Measurements from ENCODE around the gene C21orf91.

Gene C21orf91

DNA sequence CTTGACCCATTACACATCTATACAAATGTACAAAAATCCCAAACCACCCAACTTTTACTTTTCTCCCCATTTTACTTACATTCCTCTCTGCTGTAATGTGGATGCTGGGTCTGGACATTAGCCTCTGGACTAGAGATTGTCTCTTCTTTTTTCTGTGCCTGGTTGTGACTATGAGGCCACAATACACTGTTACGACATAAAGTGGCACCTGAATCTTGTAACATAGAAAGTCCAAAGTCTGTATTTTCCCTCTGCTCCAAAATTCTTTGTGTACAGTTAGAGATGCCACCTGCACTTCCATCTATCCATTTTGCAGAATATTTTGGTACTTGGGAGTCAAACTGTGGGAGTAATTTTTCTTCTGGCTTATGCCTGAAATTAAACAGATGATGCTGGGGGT is 22.7 kb downstream of the C21orf91 start:
- DNase-seq: no peak

DNA sequence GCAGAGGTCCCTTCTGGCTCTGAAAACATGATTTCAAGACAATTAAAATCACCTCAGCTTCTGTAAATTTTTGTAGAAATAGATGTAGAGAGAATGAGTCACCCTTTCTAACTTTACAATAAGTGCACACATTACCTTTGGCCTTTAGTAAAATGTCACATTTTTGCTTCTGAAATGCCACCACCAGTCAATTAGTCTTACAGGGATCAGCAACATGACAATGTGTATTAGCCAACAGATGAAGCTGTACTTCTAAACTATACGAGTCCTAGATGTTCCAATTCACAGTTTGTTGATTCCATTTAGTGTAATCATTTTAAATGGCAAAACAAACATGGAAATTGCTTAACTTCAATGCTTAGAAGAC is 23.1 kb downstream of the C21orf91 start:
- DNase-seq: no peak

DNA sequence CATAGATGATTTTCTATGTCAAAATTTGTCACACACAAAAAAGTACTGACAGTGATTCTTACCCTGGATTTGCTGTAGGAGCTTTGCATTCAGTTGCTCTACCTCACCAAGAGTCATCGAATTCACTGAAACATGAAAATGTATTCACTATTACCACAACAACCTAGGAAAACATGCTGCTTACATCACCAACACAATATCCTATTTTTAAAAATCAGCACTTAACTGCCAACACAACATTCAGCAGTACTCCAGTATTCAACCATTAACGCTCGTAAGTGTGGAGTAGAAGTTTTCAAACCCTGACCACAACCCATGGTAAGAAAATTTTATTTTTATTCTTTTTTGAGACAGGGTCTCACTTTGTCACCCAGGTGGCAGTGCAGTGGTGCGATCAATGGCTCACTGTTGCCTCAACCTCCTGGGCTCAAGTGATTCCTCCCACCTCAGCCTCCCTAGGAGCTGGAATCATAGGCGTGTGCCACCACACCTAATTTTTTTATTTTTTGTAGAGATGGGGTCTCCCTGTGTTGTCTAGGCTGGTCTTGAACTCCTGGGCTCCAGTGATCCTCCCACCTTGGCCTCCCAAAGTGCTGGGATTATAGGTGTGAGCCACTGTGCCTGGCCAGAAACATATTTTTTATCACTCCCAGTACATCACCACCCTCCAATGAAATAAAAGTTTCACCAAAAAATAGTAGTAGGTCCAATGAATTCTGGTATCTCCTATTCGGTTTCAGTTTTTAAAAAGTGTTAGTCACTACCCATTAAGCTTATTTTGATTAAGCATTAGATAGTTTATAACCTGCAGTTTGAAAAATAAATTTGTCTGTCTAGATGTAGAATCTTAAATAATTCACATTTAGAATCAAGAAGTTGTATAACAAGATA is 23.8 kb downstream of the C21orf91 start:
- no peak for DNase-seq

DNA sequence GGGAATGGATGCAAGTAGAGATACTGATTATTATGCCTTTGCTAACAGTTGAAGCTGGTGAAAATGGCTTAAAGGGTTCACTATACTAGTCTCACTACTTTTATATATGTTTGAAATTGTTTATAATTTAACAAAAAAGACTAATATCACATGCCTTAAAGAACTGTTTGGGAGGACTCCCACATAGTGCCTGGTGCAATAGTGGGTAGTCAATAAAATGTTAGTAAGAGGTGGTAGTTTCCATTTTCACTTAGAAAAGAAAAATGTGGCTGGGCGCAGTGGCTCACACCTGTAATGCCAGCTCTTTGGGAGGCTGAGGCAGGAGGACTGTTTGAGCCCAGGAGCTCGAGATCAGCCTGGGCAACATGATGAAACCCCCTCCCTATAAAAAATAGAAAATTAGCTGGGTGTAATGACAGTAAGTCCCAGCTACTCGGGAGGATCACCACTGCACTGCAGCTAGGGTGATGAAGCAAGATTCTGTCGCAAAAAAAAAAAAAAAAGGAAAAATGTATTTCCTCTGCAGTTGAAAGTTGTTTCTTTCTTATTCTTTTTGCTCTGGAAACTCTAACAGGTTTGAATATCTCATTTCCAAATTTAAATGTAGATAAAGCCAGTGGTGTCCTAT is 24.5 kb downstream of the C21orf91 start:
- no peak for DNase-seq

DNA sequence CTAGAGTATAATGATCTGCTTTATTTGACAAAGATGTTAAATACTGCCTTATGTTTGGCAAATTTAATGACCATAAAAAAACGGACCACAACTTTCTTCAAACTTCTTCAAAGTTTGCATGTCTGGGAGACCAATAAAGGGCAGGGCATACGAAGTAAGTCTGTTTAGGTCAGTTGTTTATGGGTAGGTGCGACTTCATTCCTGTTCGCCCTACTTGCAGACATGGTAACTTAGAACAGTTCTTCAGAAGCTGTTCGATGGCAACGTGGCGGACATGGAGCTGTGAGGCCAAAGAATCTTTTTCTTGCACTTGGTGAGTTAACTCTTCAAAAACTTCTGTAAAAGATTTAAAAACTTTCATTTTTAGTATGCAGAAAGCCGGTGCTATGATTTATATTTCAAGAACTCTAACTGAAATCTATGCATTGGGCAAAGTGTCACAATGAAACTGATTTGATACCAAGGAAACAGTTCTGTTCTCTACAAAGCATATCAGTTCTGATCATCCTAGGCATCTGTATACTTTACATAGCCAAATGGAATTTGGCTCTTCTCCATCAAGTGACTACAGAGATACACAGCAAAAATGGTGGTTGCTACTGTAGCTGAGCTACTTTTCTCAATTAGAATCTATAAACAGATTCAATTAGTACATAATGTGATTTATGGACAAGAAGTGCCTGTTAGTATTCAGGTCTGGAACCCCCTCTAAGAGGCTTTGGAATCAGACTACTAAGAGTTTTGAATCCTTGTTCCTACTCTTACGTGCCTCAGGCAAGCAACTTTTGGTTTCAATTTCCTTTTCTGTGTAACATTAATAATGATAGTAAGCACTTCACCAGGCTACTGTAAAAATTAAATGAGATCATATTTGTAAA is 25.7 kb downstream of the C21orf91 start:
- DNase-seq: no peak

DNA sequence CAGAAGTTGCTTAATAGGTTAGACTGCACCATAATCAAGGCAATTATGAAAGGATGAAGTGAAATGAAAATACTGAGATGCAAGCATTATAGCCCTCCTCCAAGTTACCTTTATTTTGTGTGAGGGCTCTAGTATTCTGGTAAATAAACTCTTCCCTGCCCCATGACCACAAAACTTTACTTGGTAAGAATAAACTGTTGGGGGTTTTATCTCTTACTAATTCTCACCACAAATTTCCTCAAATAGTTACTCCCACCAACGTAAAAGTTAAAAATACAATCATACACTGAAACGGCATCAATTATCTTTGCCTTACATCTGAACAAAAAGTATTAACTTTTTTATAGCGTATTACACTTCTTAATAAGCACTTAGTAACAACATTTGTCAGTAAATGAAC is 29.5 kb downstream of the C21orf91 start:
- DNase-seq: no peak

DNA sequence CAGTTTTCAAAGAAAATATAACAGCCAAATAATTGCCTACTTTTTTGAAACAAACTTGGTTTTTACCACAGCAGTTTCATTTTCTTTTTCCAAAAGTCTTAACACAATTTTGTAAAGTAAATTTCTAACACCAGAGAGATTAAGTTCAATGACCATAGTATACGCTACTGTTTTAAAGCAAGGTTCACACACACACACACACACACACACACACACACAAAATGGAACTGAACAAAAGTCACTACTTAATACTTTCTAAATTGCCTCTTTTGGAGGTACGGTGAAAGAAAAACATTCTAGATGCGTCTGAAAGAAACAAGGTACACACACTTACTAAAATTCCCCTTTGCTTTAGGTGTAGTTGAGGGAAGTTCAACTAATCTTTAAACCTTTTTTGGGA is 30.1 kb downstream of the C21orf91 start:
- no peak for DNase-seq

DNA sequence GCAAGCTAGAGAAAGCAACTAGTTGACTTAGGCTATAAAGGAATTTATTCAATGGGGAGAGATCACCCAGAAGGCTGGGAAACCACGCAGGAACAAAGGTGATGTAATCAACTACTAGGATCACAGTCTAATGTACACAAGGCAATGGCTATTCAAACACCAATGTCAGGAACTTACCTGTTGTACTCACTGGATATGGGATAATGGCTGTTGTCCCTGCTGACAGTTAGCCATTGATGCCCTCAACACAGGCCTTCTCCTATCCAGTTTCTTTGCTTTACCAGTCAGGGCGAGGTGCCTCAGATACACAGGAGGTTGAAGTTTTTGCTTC is 32.3 kb downstream of the C21orf91 start:
- no peak for DNase-seq

DNA sequence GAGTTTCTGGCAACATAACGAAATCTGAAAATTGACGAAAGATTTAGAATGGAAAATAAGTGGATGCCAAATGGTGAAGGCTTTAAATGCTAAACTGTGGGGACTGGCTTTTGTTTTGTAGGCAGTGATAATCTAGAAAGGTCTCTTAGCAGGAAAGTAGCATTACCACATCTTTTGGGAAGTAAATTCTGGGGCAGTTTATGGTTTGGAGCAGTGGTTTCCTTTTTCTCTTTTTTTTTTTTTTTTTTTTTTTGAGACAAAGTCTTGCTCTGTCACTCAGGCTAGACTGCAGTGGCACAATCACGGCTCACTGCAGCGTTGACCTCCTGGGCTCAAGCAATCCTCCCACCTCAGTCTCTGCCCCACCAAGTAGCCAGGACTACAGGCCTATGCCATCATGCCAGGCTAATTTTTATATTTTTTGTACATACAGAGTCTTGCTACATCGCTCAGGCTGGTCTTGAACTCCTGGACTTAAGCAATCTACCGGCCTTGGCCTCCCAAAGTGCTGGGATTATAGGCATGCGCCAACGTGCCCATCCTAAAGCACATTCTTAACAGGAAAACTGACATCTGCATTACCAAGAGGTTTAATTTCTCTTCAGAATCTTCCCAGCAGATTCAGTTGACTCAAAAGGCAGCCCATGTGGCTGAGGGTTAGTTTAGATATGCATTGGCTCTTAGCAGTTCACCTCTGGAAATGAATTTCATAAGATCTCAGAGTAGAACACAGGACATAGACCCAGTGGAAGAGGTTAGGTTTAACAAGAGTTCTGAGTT is 32.9 kb downstream of the C21orf91 start:
- DNase-seq: no peak

DNA sequence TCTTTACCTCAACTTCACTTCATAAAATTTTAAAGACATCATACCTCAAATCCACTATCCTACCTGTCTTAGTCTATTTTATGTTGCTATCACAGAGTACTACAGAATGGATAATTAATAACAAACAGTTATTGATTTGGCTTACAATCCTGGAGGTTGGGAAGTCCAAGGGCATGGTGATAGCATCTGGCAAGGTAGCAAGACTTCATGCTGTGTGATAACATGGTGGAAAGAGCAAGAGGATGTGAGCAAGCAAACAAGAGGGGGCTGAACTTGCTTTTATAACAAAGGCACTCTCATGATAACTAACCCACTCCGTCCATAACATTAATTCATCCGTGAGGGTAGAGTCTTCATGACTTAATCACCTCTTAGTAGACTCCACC is 33.8 kb downstream of the C21orf91 start:
- DNase-seq: no peak

DNA sequence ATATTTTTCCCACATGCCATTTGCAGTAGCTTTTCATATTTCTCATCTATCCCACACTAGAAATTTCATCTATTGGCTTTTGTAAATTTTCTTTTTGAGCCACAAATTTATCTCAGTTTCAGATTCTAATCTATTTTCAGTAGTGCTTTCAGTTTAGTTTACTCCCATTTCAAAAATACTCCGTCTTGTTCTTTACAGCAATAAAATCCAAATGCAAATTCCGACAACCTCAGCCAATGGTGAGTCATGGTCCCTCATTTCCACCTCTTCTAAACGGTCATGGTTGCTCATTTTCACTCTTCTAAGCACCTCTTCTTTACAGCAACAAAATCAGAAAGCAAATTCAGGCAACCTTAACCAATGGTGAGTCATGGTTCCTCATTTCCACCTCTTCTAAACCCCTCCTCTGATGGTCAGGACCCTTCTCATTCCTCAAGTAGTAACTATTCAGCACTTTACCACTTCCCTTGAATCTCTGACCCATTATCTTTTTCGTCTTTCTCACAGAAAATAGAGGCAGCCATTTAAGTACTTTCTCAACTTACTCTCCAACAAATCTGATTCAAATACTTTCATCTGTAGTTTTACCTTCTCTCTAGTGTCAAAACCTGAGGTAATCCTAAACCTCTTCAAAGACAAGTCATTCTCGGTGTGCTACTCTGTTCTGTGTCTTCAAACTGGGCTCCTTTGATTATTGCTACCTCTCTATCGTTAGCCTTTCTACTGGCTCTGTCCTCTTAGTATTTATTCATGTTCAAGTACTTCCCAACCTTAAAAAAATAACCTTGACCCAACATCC is 34.4 kb downstream of the C21orf91 start:
- DNase-seq: peak in 1 of 2 experiments; percentile 34

DNA sequence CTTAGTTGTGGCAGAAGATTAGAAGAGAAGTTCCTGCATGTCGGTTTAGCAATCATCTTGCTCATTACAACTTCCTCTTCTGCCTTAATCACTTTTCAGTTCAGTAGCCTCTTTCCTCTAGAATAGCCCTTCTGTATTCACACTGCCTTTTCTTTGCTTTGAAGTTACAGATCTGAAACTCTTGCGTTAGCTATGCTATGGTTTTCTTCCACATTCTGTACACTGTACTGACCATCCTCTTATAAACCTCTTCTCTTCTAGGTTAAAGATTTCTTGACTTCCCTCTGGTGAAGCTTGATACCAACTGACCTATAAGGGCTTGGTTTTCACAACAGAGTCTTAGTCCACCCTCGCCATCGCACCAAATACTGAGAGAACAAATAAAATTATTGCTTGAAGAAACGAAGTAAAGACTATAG is 35.0 kb downstream of the C21orf91 start:
- no peak for DNase-seq

DNA sequence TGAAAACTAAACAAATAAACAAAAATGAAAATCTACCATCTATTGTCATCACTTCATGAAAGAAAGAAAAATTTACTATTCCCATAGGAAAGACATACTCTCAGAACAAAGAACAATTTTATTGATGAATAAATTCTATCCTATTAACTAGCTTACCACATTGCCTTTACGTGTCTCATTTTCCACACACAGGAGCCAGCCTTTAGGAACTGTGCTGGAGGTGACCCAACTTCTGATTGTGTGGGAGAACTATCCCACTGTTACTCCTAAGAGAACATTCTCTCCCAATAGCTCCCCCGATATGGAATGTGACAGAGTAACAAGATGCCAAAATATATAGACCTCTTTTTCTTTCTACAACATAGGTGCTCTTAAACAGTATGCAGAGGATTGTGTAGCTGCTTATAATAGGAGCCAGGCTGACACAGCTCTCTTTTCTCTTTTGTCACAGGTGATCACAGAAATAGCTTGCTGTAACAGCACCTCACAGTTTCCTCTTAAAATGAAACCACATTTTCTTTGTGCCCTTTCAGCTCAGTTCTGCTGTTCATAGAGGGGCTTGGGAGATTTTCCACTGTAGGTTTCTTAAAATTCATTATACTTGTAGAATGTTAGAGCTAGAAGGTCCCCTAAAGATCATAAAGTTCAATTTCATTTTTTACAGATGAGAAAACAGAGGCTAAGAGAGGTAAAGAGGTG is 35.5 kb downstream of the C21orf91 start:
- peak in 1 of 2 experiments; percentile 32 for DNase-seq

DNA sequence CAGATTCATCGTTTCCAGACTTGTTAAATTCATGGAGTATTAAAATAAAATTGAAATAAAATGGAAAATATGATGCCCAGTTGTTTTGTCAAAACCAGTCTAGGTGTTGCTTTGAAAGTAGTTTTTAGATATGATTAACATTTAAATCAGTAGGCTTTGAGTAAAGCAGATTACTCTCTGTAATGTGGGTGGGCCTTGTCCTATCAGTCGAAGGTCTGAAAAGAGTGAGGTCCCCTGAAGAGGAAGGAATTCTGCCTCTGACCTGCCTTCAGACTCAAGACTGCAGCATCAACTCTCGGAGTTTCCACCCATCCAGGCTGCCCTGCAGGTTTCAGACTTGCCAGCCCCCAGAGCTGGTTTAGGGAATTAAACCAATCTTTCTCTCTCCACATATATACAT is 36.2 kb downstream of the C21orf91 start:
- no peak for DNase-seq

DNA sequence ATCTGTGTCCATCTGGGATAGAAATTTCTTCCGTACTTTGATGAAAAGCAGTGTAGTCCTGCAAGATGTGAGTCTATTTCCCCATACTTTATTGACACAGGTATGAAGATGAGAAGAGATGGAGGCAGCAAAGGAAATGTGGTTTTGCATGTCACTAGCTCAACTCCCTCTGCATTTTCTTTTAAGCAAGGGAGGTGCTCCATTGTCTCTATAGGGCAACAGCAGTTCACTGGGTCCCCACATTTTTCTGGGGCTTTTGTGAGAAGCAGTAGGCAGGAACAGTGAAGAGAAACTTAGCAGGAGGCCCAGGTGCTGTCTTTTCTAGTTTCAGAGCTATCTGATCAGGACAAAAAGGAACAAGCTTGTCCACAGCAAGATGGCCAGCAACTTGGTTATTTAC is 37.1 kb downstream of the C21orf91 start:
- DNase-seq: no peak

DNA sequence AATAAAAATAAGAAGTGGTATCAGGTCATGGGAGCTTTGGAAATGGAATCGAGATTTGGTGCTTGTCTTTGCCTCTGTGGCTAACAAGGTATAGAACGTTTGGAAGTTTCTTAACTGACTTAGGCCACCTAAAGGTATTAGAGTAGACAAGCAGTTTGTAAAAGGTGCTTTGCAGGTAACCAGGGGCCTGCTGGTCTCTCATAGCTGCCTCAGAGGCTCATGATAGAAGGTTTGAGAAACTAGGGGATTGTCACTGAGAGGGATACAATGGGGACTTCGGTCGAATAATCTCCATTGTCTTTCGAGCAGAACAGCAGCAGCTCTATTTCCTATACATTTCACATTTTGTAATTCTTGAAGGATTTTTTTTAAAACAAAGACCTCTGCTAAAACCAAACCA is 37.6 kb downstream of the C21orf91 start:
- no peak for DNase-seq

DNA sequence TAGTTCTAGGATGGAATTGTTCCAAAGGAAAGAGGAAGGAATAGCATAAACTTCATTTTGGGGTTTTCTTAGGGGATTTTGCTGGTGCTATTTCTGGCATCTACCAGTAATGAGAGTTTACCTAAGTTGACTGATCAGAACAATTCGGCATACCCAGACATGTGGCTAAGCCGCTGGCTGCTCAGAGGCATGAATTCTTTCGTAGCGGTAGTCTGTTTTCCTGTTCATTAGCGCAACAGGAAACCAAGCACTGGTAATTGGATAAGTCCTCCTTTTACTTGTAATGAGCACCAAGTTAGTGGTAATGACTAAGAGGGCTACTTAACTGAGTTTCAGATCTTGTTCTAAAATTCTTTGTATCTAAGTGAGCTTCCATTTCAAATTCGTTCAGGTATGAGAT is 38.6 kb downstream of the C21orf91 start:
- DNase-seq: peak in 1 of 2 experiments; percentile 36

DNA sequence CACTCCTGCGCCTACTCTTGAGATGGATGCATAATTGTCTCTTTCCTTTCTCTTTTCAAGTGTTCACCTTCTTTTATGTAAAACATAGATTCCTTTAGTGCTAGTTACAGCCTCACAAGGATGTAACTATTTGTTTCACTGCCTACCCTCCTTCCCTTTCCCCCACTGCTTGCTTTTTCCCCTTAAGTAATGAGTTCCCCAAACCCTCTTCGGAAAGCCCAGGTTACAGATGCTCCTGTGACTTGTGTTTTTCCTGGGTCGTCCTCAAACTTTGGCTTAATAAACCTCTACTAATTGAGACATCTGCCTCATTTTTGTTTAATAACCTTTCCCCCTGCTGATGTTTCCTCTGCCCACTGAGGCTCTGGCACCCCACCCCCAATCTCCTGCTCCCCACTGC is 39.2 kb downstream of the C21orf91 start:
- no peak for DNase-seq

DNA sequence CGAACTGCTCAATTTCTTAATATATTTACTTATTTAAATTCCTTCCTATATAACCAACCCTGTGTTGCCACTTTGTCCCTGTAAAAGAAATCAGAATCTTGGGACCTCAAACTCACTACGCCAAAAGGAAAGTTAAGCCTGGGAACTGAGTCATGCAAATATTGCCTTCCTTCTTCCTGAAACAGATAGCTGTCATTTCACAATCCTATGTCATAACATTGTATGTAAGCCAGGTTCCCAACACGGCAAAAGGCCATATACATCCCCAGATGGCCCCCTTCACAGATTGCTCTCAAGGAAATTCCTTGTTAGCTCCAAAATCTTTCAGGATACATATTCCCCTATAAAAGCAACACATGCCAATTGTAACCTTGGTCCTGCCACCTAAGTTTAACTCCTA is 39.7 kb downstream of the C21orf91 start:
- no peak for DNase-seq

DNA sequence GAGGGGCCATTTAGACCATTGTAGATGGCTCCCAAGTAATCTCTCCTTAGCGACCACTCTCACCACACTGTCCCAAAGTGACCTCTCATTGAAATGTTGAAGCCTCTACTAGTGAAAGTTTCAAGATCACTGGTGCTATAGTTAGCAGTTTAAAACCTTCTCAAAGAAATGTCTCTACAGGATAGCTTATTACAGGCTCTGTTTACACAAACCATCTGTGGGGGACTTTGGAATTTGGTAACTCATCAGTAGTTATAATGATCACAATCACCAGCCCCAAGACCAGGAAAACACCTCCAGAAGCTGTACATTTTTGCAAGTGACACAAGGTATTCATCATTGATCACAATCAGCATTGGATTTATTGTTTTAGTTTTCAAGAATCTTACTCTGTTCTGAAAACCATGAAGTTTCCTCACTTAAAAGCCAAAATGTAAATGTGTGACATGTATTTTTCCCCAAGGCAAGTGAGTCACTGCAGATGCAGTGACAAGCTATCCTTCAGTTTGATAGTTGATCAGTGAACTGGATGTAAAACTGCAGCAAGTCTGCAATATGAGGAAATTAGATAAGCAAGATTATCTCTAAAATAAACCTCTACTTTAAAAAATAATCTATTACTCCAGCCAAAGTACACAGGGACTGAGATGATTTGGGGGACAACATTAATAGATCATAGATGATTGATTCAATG is 41.9 kb downstream of the C21orf91 start:
- DNase-seq: no peak

All from stimulated activated CD4-positive, alpha-beta T cell treated with anti-CD3 and anti-CD28 coated beads, Interleukin-4, amount 100 ng/mL, for 4 hours (primary cell).